Spleen (tissue), 7 donors: Measurements from ENCODE around the gene ABRACL.

Source experiments
- POLR2A ChIP-seq, 3 donors: fragments of 450-650 bp; IDR thresholded peaks; one replicate each; pipeline ENCODE4 v1.5.1; 2017; ENCODE audit warnings: antibody characterized with exemption in 3 of 3, mild to moderate bottlenecking in 1 of 3
- TF ChIP-seq, protein P1 (sequence below), 11 experiments: fragments of 200-600 bp in 7 of 11; fragments of 450-650 bp in 4 of 11; sonication (generic) in 4 of 11; IDR thresholded peaks in 8 of 11; conservative IDR thresholded peaks in 3 of 11; 1 replicate in 7 of 11; 2 replicates in 4 of 11; pipeline versions ENCODE4 v1.4.0 to v1.8.0; 2016 to 2021; ENCODE audit warnings: antibody characterized with exemption in 11 of 11, inconsistent platforms in 4 of 11, mild to moderate bottlenecking in 1 of 11
- donor health status: DM: no; HTN: no; CAD: no; lungs with moderate emphysema.
- donor health status: DM: no; HTN: no; CAD: no.
- donor health status: DM: no; HTN: no; CAD: no.

DNA sequence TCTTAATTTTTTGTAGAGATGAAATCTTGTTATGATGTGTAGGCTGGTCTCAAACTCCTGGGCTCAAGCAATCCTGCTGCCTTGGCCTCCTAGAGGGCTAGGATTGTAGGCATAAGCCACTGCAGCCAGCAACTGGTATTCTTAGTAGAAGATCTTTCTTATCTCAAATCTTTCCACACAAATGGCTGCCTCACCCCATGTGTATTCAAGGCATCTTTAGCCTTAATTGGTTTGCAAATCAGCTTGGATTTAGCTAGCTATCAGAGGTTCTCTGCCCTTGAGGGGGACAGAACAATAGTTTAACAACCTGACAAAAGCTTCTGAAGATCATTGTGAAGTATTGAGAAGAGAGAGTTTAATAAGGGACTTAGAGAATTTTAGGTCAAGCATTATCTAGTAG, 17.9 kb upstream of the ABRACL start:
- TF ChIP-seq, protein P1, sequence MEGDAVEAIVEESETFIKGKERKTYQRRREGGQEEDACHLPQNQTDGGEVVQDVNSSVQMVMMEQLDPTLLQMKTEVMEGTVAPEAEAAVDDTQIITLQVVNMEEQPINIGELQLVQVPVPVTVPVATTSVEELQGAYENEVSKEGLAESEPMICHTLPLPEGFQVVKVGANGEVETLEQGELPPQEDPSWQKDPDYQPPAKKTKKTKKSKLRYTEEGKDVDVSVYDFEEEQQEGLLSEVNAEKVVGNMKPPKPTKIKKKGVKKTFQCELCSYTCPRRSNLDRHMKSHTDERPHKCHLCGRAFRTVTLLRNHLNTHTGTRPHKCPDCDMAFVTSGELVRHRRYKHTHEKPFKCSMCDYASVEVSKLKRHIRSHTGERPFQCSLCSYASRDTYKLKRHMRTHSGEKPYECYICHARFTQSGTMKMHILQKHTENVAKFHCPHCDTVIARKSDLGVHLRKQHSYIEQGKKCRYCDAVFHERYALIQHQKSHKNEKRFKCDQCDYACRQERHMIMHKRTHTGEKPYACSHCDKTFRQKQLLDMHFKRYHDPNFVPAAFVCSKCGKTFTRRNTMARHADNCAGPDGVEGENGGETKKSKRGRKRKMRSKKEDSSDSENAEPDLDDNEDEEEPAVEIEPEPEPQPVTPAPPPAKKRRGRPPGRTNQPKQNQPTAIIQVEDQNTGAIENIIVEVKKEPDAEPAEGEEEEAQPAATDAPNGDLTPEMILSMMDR (IDR thresholded peaks at IDR 0.05 in 8 of 11, conservative IDR thresholded peaks at IDR 0.05 in 3 of 11) = no peak
- TF ChIP-seq POLR2A (IDR thresholded peaks at IDR 0.05) = no peak
